OCI-LY7 (cell line): Measurements from ENCODE around the gene ANXA3. TPM values are rescaled to one million over a fixed set of nuclear protein-coding genes. Genes with fewer than 3 reads are reported as not detected.

ENCODE experiments used
- BruUV-seq: library from RNA; stranded (reverse); fragments of 400-500 nt; replicated peaks from 2 replicates; lab custom pipeline; 2021; lab: Mats Ljungman, UMichigan
- CTCF ChIA-PET: fragments of 300-600 bp; sonication (Branson Sonifier 250); formaldehyde crosslinking; loops from one replicate; lab custom pipeline; 2022; ENCODE audit warnings: antibody characterized with exemption; ENCODE audit not compliant: unreplicated experiment; lab: Charles Lee
- POLR2A ChIA-PET: fragments of 300-600 bp; sonication (Branson Sonifier 250); formaldehyde crosslinking; loops from one replicate; lab custom pipeline; 2022; ENCODE audit warnings: antibody characterized with exemption; lab: Charles Lee
- DNase-seq: peaks from one replicate; pipeline ENCODE4 v3.0.0-alpha.2; 2015; ENCODE audit warnings: low spot score
- H2AFZ ChIP-seq: fragments of 200-600 bp; sonication (generic), shearing (Covaris generic); 2 replicates; pipeline ENCODE4 v1.6.1; 2014; ENCODE audit warnings: mild to moderate bottlenecking, antibody characterized with exemption, low read length, moderate library complexity
- H3K27ac ChIP-seq: fragments of 200-600 bp; sonication (generic); 2 replicates; pipeline ENCODE4 v1.5.1; 2014; ENCODE audit warnings: mixed run types, low read depth, mild to moderate bottlenecking, moderate library complexity, low read length, inconsistent platforms; ENCODE audit not compliant: poor library complexity, severe bottlenecking
- H3K36me3 ChIP-seq: fragments of 200-600 bp; sonication (generic); 2 replicates; pipeline ENCODE4 v1.6.1; 2014; ENCODE audit warnings: mild to moderate bottlenecking, antibody characterized with exemption, low read length, moderate library complexity, mixed read lengths; ENCODE audit not compliant: insufficient read depth
- H3K4me1 ChIP-seq: fragments of 200-600 bp; sonication (generic); 2 replicates; pipeline ENCODE4 v1.5.1; 2014; ENCODE audit warnings: mild to moderate bottlenecking, low read length; ENCODE audit not compliant: insufficient read depth, poor library complexity, severe bottlenecking
- H3K4me2 ChIP-seq: fragments of 200-600 bp; sonication (generic); 2 replicates; pipeline ENCODE4 v1.6.1; 2014; ENCODE audit warnings: mild to moderate bottlenecking, low read length
- H3K4me3 ChIP-seq: fragments of 200-600 bp; sonication (generic); 2 replicates; pipeline ENCODE4 v1.5.1; 2014; ENCODE audit warnings: mild to moderate bottlenecking, low read depth, low read length; ENCODE audit not compliant: poor library complexity, severe bottlenecking
- H3K79me2 ChIP-seq: fragments of 200-600 bp; sonication (generic); 2 replicates; pipeline ENCODE4 v1.6.1; 2016; ENCODE audit warnings: low read depth, mild to moderate bottlenecking, low read length, moderate library complexity, mixed read lengths; ENCODE audit not compliant: insufficient read depth
- H3K9me2 ChIP-seq: fragments of 200-600 bp; sonication (generic); 2 replicates; pipeline ENCODE4 v1.6.1; 2016; ENCODE audit warnings: mild to moderate bottlenecking, low read length, mixed read lengths; ENCODE audit not compliant: insufficient read depth
- H3K9me3 ChIP-seq: fragments of 200-600 bp; sonication (generic); 2 replicates; pipeline ENCODE4 v1.6.1; 2014; ENCODE audit warnings: mild to moderate bottlenecking, mixed run types, low read length, mixed read lengths
- H4K20me1 ChIP-seq: fragments of 200-600 bp; sonication (generic); 2 replicates; pipeline ENCODE4 v1.6.1; 2014; ENCODE audit warnings: mild to moderate bottlenecking, antibody characterized with exemption, low read length, moderate library complexity, mixed read lengths; ENCODE audit not compliant: insufficient read depth
- EZH2phosphoT487 ChIP-seq: fragments of 200-600 bp; sonication (generic); IDR thresholded peaks from 2 replicates; pipeline ENCODE4 v1.6.1; 2018; ENCODE audit warnings: low read depth, borderline replicate concordance, mild to moderate bottlenecking, mixed run types, antibody characterized with exemption, low read length, moderate library complexity, mixed read lengths
- intact Hi-C: fragments of 100-400 bp; cut with micrococcal nuclease; formaldehyde crosslinking; loops from one replicate; pipeline ENCODE4 v1.10.0; 2022; ENCODE audit not compliant: unreplicated experiment
- total RNA-seq, 2 experiments: library from RNA; depleted of rRNA in 1 of 2; stranded (reverse); fragments of >200 nt in 1 of 2; shearing (Covaris generic) in 1 of 2; gene quantifications; 2 replicates each; pipeline ENCODE4 v1.2.3, GENCODE V29; 2014 to 2022
- TF ChIP-seq, protein P1 (sequence below): fragments of 200-600 bp; sonication (generic); conservative IDR thresholded peaks from 2 replicates; pipeline ENCODE4 v1.5.1; 2014; ENCODE audit warnings: mild to moderate bottlenecking, antibody characterized with exemption, low read length, moderate library complexity, mixed read lengths

ANXA3 gene
- total RNA-seq, 2 experiments from 2014 or later: not detected

GRCh38 chr4:78556665-78557064 lies 5.1 kb downstream of the ANXA3 start:
- H3K9me2 ChIP-seq: no peaks in the 10 kb centered on the region
- CTCF ChIA-PET: no interaction called here
- H3K79me2 ChIP-seq: no peaks in the 10 kb centered on the region

DNA sequence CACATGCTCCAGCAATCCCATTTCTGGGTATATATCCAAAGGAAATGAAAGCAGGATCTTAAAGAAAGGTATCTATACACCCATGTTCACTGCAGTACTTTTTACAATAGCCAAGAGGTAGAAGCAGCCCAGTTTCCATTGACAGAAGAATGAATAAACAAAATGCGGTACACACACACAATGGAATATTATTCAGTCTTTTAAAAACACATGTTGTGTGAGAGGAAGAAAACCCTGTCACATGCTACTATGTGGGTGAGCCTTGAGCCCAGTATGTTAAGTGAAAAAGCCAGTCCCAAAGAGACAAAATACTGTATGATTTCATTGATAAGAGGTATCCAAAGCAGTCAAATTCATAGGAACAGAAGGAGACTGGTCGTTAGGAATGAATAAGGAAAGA lies 6.3 kb downstream of the ANXA3 start:
- H3K4me2 ChIP-seq: no peak overlapping the region
- no peak for DNase-seq
- no peaks in the 10 kb centered on the region for H3K9me3 ChIP-seq
- intact Hi-C loops: no loop called here
- POLR2A ChIA-PET: no interaction called here
- BruUV-seq: no TSS peak
- no peaks in the 10 kb centered on the region for H3K36me3 ChIP-seq
- H3K9me2 ChIP-seq: no peaks in the 10 kb centered on the region
- CTCF ChIA-PET: no interaction called here
- no peak for TF ChIP-seq EZH2phosphoT487
- TF ChIP-seq, protein P1, sequence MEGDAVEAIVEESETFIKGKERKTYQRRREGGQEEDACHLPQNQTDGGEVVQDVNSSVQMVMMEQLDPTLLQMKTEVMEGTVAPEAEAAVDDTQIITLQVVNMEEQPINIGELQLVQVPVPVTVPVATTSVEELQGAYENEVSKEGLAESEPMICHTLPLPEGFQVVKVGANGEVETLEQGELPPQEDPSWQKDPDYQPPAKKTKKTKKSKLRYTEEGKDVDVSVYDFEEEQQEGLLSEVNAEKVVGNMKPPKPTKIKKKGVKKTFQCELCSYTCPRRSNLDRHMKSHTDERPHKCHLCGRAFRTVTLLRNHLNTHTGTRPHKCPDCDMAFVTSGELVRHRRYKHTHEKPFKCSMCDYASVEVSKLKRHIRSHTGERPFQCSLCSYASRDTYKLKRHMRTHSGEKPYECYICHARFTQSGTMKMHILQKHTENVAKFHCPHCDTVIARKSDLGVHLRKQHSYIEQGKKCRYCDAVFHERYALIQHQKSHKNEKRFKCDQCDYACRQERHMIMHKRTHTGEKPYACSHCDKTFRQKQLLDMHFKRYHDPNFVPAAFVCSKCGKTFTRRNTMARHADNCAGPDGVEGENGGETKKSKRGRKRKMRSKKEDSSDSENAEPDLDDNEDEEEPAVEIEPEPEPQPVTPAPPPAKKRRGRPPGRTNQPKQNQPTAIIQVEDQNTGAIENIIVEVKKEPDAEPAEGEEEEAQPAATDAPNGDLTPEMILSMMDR: no peak
- no peak overlapping the region for H3K4me3 ChIP-seq
- H3K27ac ChIP-seq: no peak overlapping the region
- H4K20me1 ChIP-seq: no peaks in the 10 kb centered on the region
- H2AFZ ChIP-seq: no peak overlapping the region
- no peaks in the 10 kb centered on the region for H3K79me2 ChIP-seq
- no peaks in the 10 kb centered on the region for H3K4me1 ChIP-seq

More at GRCh38 chr4:78556665-78557064, 5.1 kb downstream of the ANXA3 start:
- H4K20me1 ChIP-seq: no peaks in the 10 kb centered on the region
- H3K9me3 ChIP-seq: no peaks in the 10 kb centered on the region
- intact Hi-C loops: no loop called here
- no peak for TF ChIP-seq EZH2phosphoT487
- TF ChIP-seq, protein P1: no peak
- H3K27ac ChIP-seq: no peak overlapping the region
- BruUV-seq: no TSS peak
- no peaks in the 10 kb centered on the region for H3K36me3 ChIP-seq
- no peak for DNase-seq
- no peaks in the 10 kb centered on the region for H3K4me1 ChIP-seq
- H3K4me3 ChIP-seq: no peak overlapping the region
- H2AFZ ChIP-seq: no peak overlapping the region
- H3K4me2 ChIP-seq: no peak overlapping the region
- POLR2A ChIA-PET: no interaction called here

DNA sequence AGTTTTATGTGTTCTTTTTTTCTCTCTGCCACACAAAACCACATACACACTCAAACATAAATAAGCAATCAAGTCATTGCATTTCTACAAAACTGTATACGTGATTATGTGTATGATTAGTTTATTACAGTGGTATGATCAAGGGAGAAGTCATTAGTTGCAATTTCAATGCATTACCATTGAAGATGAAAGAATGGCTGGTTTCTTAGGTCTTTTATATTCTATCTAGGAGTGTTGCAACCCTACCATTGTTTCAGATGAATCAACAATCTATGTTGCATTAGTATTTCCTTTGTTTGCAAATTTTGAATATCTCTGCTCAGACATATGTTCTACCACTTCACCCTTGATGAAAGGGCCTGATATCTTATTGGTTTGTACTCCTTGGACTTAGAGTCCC lies 6.8 kb downstream of the ANXA3 start:
- POLR2A ChIA-PET: interaction anchor here (0.6 to 0.7 kb wide), 2 partner anchors 296 to 436 kb away, joined by 3 read pairs; no protein-coding TSS in a partner anchor
- no peaks in the 10 kb centered on the region for H3K9me3 ChIP-seq
- TF ChIP-seq, protein P1: no peak
- no peak for TF ChIP-seq EZH2phosphoT487
- no peak overlapping the region for H2AFZ ChIP-seq
- H3K79me2 ChIP-seq: no peaks in the 10 kb centered on the region
- CTCF ChIA-PET: no interaction called here
- DNase-seq: no peak
- intact Hi-C loops: no loop called here
- H3K4me2 ChIP-seq: no peak overlapping the region
- no peak overlapping the region for H3K4me3 ChIP-seq
- H3K9me2 ChIP-seq: no peaks in the 10 kb centered on the region
- no peaks in the 10 kb centered on the region for H4K20me1 ChIP-seq
- no peaks in the 10 kb centered on the region for H3K4me1 ChIP-seq
- BruUV-seq: no TSS peak
- no peaks in the 10 kb centered on the region for H3K36me3 ChIP-seq
- no peak overlapping the region for H3K27ac ChIP-seq
